GM12878 (cell line): ENCODE results near the gene PAX3.

ENCODE experiments used
- CTCF ChIP-seq, 3 experiments: IDR thresholded peaks in 2 of 3; conservative IDR thresholded peaks in 1 of 3; 2 replicates each; pipeline ENCODE4 v1.5.1; 2011; ENCODE audit warnings: low read depth in 3 of 3, low read length in 3 of 3, mild to moderate bottlenecking in 3 of 3, control low read depth in 2 of 3, moderate library complexity in 2 of 3, inconsistent platforms in 1 of 3, mixed read lengths in 1 of 3; ENCODE audit not compliant: control insufficient read depth in 2 of 3, insufficient read depth in 1 of 3; ENCODE audit errors: extremely low read depth in 1 of 3
- ELK1 ChIP-seq: IDR thresholded peaks from 2 replicates; pipeline ENCODE4 v1.6.1; 2012; ENCODE audit warnings: low read depth, low read length, improper control_type of control experiment
- EZH2 ChIP-seq: IDR thresholded peaks from 2 replicates; pipeline ENCODE4 v1.6.1; 2012; ENCODE audit warnings: low read depth, mild to moderate bottlenecking, control low read depth, inconsistent platforms, low read length, borderline replicate concordance; ENCODE audit not compliant: control insufficient read depth
- GABPA ChIP-seq: IDR thresholded peaks from 2 replicates; pipeline ENCODE4 v1.6.1; 2014; ENCODE audit warnings: antibody characterized with exemption, low read depth, mild to moderate bottlenecking, inconsistent platforms
- POLR2AphosphoS5 ChIP-seq: IDR thresholded peaks from 2 replicates; pipeline ENCODE4 v1.6.1; 2011; ENCODE audit warnings: mild to moderate bottlenecking, low read length, inconsistent platforms
- REST ChIP-seq: IDR thresholded peaks from 2 replicates; pipeline ENCODE4 v1.6.1; 2012; ENCODE audit warnings: mild to moderate bottlenecking, low read depth, low read length
- TAF1 ChIP-seq: IDR thresholded peaks from 2 replicates; pipeline ENCODE4 v1.6.1; 2011; ENCODE audit warnings: mild to moderate bottlenecking, low read depth, low read length, borderline replicate concordance
- YY1 ChIP-seq: IDR thresholded peaks from 2 replicates; pipeline ENCODE4 v1.6.1; 2011; ENCODE audit warnings: low read depth, mild to moderate bottlenecking, low read length
- ZNF384 ChIP-seq: IDR thresholded peaks from 2 replicates; pipeline ENCODE4 v1.6.1; 2012; ENCODE audit warnings: low read depth, mild to moderate bottlenecking, low read length, improper control_type of control experiment, borderline replicate concordance

- TF ChIP-seq CTCF (IDR thresholded peaks at IDR 0.05 in 2 of 3, conservative IDR thresholded peaks at IDR 0.05 in 1 of 3; ENCODE audit: control insufficient read depth in 2 of 3, extremely low read depth in 1 of 3, insufficient read depth in 1 of 3, low read depth in 3 of 3, low read length in 3 of 3) (no peak), REST (no peak), POLR2AphosphoS5 (no peak), TAF1 (no peak), ZNF384 (no peak), EZH2 (no peak), ELK1 (no peak), YY1 (no peak), GABPA (no peak)
Observed at GRCh38 chr2:222257645-222258044, 41.2 kb downstream of the PAX3 start.
